SU-DHL-6 (cell line): Measurements from ENCODE around the gene PTPRG.

ENCODE experiments used
- H2AFZ ChIP-seq: fragments of 200-600 bp; sonication (generic); 2 replicates; pipeline ENCODE4 v1.6.1; 2014; ENCODE audit warnings: low read depth, mild to moderate bottlenecking, moderate library complexity, mixed read lengths, antibody characterized with exemption, low read length; ENCODE audit not compliant: severe bottlenecking
- H3F3A ChIP-seq: fragments of 200-600 bp; shearing (Covaris generic); 2 replicates; pipeline ENCODE4 v1.6.0; 2016; ENCODE audit warnings: antibody characterized with exemption, mild to moderate bottlenecking; ENCODE audit not compliant: insufficient read depth
- H3K27ac ChIP-seq: fragments of 200-600 bp; sonication (generic); 2 replicates; pipeline ENCODE4 v1.5.1; 2016; ENCODE audit warnings: low read depth, mild to moderate bottlenecking, low read length, moderate library complexity, mixed read lengths
- H3K27me3 ChIP-seq: fragments of 200-600 bp; sonication (generic), shearing (Covaris generic); 2 replicates; pipeline ENCODE4 v1.6.0; 2014; ENCODE audit warnings: mild to moderate bottlenecking, low read length
- H3K36me3 ChIP-seq: fragments of 200-600 bp; sonication (generic); 2 replicates; pipeline ENCODE4 v1.6.1; 2014; ENCODE audit warnings: mild to moderate bottlenecking, low read length, mixed read lengths
- H3K4me2 ChIP-seq: fragments of 300-600, 200-600 bp; shearing (Covaris generic), sonication (generic); 2 replicates; pipeline ENCODE4 v1.6.0; 2014; ENCODE audit warnings: low read length, low read depth, mild to moderate bottlenecking; ENCODE audit not compliant: poor library complexity, severe bottlenecking
- H3K4me3 ChIP-seq: fragments of 200-600 bp; sonication (generic); 2 replicates; pipeline ENCODE4 v1.5.1; 2014; ENCODE audit warnings: antibody characterized with exemption, low read length, mild to moderate bottlenecking, mixed read lengths; ENCODE audit not compliant: insufficient read depth, poor library complexity, severe bottlenecking
- H3K79me2 ChIP-seq: fragments of 200-600 bp; sonication (generic); 2 replicates; pipeline ENCODE4 v1.6.1; 2014; ENCODE audit warnings: mild to moderate bottlenecking, low read length, moderate library complexity; ENCODE audit not compliant: insufficient read depth
- H3K9ac ChIP-seq: fragments of 200-600 bp; sonication (generic); 2 replicates; pipeline ENCODE4 v1.7.0; 2014; ENCODE audit warnings: mild to moderate bottlenecking, low read length
- H3K9me2 ChIP-seq: fragments of 200-600 bp; sonication (generic); replicated peaks from 2 replicates; pipeline ENCODE4 v1.6.1; 2014; ENCODE audit warnings: low read length; ENCODE audit not compliant: insufficient read depth
- H3K9me3 ChIP-seq: fragments of 200-600 bp; sonication (generic); 2 replicates; pipeline ENCODE4 v1.6.1; 2014; ENCODE audit warnings: low read length, mixed read lengths; ENCODE audit not compliant: insufficient read depth
- H4K20me1 ChIP-seq: fragments of 200-600 bp; sonication (generic); 2 replicates; pipeline ENCODE4 v1.6.1; 2014; ENCODE audit warnings: low read depth, mild to moderate bottlenecking, antibody characterized with exemption, low read length, moderate library complexity, mixed read lengths
- EZH2phosphoT487 ChIP-seq: fragments of 200-600 bp; sonication (generic), shearing (Covaris generic); conservative IDR thresholded peaks from 2 replicates; pipeline ENCODE4 v1.6.1; 2018; ENCODE audit warnings: mild to moderate bottlenecking, antibody characterized with exemption, low read length, moderate library complexity, mixed read lengths
- TF ChIP-seq, protein P1 (sequence below): fragments of 200-600 bp; sonication (generic); IDR thresholded peaks from one replicate; pipeline ENCODE4 v1.5.1; 2017; ENCODE audit warnings: antibody characterized with exemption, mild to moderate bottlenecking, low read length, moderate library complexity; ENCODE audit not compliant: insufficient read depth, poor library complexity, severe bottlenecking

PTPRG gene

DNA sequence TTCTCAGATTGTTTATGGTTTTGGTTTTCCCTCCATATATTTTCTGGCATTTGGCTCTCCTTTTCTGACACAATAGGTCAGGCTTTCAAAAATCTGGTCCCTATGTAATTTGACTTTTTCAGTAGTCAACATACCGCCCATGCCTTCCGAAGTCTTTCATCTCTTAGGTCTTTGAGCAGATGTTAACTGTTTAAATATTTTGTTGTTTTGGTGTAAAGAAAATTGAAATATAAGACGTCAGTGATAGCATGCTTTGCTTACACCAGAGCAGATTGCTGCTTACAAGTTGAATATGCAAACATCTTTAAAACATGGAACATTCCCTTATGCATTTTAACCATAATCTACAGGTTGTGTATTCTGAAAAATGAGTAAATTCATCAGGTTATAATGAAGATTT lies 233.0 kb downstream of the PTPRG start:
- H3K4me2 ChIP-seq: no peak overlapping the region
- H3K79me2 ChIP-seq: no peaks in the 10 kb centered on the region
- H3K27me3 ChIP-seq: no peaks in the 10 kb centered on the region
- no peak overlapping the region for H3K4me3 ChIP-seq
- H2AFZ ChIP-seq: no peak overlapping the region
- H3K27ac ChIP-seq: no peak overlapping the region
- H3K36me3 ChIP-seq: no peaks in the 10 kb centered on the region
- no peak overlapping the region for H3K9ac ChIP-seq
- H3F3A ChIP-seq: no peaks in the 10 kb centered on the region
- no peaks in the 10 kb centered on the region for H3K9me3 ChIP-seq
- no peaks in the 10 kb centered on the region for H3K9me2 ChIP-seq
- TF ChIP-seq, protein P1, sequence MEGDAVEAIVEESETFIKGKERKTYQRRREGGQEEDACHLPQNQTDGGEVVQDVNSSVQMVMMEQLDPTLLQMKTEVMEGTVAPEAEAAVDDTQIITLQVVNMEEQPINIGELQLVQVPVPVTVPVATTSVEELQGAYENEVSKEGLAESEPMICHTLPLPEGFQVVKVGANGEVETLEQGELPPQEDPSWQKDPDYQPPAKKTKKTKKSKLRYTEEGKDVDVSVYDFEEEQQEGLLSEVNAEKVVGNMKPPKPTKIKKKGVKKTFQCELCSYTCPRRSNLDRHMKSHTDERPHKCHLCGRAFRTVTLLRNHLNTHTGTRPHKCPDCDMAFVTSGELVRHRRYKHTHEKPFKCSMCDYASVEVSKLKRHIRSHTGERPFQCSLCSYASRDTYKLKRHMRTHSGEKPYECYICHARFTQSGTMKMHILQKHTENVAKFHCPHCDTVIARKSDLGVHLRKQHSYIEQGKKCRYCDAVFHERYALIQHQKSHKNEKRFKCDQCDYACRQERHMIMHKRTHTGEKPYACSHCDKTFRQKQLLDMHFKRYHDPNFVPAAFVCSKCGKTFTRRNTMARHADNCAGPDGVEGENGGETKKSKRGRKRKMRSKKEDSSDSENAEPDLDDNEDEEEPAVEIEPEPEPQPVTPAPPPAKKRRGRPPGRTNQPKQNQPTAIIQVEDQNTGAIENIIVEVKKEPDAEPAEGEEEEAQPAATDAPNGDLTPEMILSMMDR: no peak
- no peak for TF ChIP-seq EZH2phosphoT487
- no peaks in the 10 kb centered on the region for H4K20me1 ChIP-seq

DNA sequence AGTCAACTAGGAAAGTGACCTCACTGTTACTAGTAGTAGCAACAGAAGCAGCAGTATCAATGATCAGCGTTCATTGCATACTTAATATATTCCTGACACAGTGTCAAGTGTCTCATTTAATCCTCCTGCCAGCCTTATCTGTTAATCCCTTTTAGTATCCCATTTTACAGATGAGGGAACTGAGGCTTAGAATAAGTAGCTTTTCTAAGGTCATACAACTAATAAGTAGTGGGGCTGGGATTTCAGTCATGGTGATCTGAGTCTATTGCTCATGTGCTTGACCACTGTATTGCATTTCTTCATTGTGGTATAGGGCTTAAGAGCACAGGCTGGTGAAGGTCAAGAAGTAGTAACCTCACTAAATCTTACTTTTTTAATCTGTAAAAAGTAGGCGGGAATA lies 233.6 kb downstream of the PTPRG start:
- H3K27me3 ChIP-seq: no peaks in the 10 kb centered on the region

DNA sequence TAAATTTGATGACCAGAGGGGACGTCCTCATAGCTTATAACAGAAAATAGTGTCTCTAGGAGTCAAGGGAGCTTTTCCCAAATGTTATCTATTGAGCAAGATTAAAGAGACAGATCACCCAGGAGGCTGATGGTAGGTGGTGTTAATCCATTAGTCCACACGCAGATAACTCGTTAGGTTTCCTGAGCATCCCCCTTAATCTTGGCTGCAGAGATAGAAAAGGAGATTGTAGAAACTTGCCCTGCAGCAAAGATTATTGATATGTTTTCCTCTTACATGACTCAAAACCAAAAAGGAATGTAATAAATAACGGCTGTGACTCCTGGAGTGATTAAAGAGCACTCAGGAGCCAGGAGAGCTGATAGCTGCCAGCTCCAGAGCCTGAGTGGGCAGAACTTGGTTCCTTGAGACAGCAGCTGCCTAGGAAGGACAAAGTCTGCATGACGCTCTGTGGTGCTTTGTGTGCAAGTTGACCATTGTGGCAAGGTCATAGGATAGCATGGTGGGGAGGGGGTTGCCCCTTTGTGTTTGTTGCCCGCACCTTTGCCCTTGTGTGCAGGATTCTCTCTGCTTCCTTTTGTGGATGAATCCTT lies 234.8 kb downstream of the PTPRG start:
- no peaks in the 10 kb centered on the region for H3K79me2 ChIP-seq

More for the DNA sequence above, 233.6 kb downstream of the PTPRG start:
- Histone ChIP-seq H4K20me1 (no peaks in the 10 kb centered on the region), H2AFZ (no peak overlapping the region), H3K79me2 (no peaks in the 10 kb centered on the region), H3K4me2 (no peak overlapping the region), H3K9ac (no peak overlapping the region), H3K9me2 (no peaks in the 10 kb centered on the region), H3K36me3 (no peaks in the 10 kb centered on the region), H3K4me3 (no peak overlapping the region), H3K27ac (no peak overlapping the region), H3K9me3 (no peaks in the 10 kb centered on the region), H3F3A (no peaks in the 10 kb centered on the region)
- no peak for TF ChIP-seq EZH2phosphoT487
- TF ChIP-seq, protein P1: no peak

More for the DNA sequence above, 234.8 kb downstream of the PTPRG start:
- H3K9me2 ChIP-seq: no peaks in the 10 kb centered on the region
- H3K36me3 ChIP-seq: no peaks in the 10 kb centered on the region
- TF ChIP-seq, protein P1: no peak
- no peak for TF ChIP-seq EZH2phosphoT487
- H3F3A ChIP-seq: no peaks in the 10 kb centered on the region
- no peaks in the 10 kb centered on the region for H3K27me3 ChIP-seq
- no peak overlapping the region for H3K4me3 ChIP-seq
- no peaks in the 10 kb centered on the region for H3K9me3 ChIP-seq
- H2AFZ ChIP-seq: no peak overlapping the region
- no peak overlapping the region for H3K4me2 ChIP-seq
- H3K9ac ChIP-seq: no peak overlapping the region
- H3K27ac ChIP-seq: no peak overlapping the region
- no peaks in the 10 kb centered on the region for H4K20me1 ChIP-seq
